Left hindlimb (tissue), 1 donor: ENCODE results near the gene NSF.
"Not testable (repeated sequence)": the region's sequence is repeated elsewhere in the genome, so short reads cannot be mapped to it uniquely, and the experiment has no call there.

Experiments
- DNase-seq: peaks from one replicate; pipeline ENCODE4 v3.0.0-alpha.2; 2018

The NSF gene

DNA sequence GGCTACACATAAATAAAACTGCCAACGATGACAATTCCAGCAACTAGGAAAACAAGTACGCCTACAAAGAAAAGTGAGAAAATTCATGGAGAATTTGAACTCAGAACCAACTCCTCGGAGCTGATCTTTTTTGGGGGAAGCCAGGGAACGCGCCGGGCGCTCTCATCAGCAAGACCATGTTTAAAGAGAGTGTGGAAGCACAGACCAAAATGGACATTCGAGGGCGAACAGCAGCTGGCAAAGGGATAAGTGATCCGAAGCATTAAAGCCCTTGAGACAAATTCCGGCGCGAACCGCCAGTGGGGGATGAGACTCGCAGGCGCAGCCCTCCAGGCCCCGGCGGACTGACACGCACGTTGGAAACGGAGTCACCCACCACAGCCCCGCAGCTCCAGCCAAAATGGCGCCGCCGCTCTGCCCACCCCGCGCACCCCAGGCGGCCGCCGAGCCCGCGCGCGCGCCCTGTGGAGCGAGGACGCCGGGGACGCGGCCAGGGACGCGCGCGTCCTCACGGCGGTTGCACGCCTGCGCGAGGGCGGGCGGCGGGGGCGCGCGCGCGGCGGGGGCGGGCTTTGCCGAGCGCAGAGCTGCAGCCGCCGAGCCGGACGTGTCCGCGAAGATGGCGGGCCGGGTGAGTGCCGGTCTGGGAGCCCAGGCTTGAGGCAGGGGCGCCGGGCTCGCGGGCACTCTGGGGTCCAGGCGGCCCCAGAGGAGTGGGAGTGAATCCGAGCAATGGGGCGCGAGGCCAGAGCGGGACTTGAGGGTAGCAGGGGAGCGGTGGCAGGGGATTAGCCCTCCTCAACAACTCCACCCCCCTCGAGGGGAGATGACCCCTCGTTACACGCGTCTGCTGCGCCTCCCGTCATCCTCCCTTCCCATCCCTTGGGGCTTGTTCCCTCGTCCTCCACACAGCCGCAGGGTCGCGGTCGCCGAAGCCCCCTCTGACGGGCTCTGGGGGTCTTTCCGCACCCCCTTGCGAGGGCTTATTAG, at the start of gene NSF:
Gene NSF (plus strand): TSS at position 513 of the 990 bp plus-strand sequence. CDS start 107 bp downstream, at position 620.
- DNase-seq = not testable (repeated sequence)

DNA sequence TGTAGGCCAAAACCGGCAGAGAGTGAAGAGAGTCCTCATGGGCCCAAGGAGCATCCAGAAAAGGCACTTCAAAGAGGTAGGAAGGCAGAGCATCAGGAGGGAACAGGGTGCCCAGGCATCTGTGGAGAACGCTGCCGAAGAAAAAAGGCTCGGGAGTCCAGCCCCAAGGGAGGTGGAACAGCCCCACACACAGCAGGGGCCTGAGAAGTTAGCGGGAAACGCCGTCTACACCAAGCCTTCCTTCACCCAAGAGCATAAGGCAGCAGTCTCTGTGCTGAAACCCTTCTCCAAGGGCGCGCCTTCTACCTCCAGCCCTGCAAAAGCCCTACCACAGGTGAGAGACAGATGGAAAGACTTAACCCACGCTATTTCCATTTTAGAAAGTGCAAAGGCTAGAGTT, 41.9 kb upstream of the NSF start:
- DNase-seq = not testable (repeated sequence)

DNA sequence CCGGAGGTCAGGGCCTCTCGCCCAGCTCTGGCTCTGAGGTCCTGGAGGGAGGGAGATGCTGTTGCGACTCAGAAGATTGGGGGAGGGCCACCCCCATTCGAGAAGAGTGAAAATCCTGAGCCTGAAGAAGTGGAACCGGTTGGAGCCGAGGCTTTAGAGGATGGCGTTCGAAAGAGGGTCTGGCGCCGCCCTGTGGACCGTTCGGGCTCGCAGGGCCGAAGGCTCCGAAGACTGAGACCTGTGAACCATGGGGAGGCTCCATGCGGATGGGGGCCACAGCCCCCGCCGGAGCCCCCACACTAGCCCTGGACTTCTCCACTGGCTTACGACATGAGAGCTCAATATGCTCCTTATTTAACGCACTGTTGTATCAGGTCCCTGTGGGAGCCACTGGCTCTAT, 31.3 kb upstream of the NSF start:
- not testable (repeated sequence) for DNase-seq

DNA sequence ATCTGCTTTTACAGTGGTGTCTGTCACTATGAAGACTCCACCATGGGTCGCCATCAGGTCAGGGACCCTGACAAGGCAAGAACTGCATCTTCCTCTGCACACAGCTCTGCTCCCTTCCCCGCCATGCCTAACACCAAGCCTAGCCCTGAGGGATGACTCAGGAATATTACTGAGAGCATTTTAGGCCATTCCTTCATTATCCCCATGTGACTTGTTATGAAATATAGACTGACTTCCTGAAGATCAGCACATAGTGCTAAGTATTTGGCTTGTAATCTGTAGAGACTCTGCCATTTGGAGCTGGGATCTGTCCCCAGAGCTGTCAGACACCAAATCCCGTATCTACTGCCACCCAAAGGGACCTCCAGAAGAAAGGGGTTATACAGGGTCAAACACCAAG, 30.4 kb upstream of the NSF start:
- DNase-seq = not testable (repeated sequence)

DNA sequence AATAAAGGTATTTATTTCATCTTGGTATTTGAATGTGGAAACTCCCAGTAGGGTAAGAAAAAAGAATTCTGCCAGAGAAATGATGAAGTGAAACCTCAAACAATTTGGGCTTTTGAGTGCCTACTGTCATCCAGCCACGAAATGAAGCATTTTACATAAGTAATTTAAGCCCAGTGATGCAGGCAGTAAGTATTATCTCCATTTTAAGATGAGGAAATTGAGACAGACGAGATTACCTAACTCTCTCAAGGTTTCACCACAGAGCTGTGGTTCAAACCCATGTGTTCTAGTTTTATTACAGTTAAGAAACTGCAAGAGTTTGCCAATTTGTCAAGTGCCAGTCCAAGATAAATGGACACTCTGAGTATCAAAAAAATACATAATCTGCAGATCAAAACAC, 24.2 kb upstream of the NSF start:
- not testable (repeated sequence) for DNase-seq

DNA sequence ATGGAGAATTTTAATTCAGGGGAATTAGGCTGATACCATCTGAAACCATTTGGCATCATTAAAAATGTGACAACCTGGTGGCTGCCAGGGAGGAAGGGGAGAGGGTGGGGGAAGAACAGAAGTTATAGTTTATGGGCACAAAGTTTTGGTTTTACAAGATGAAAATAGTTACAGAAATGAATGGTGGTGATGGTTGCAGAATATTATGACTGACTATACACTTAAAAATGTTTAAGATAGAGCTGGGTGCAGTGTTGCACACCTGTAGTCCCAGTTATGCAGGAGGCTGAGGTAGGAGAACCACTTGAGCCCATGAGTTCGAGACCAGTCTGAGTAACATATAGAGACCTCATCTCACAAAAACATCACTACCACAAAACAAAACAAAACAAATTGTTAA, 23.5 kb upstream of the NSF start:
- not testable (repeated sequence) for DNase-seq

DNA sequence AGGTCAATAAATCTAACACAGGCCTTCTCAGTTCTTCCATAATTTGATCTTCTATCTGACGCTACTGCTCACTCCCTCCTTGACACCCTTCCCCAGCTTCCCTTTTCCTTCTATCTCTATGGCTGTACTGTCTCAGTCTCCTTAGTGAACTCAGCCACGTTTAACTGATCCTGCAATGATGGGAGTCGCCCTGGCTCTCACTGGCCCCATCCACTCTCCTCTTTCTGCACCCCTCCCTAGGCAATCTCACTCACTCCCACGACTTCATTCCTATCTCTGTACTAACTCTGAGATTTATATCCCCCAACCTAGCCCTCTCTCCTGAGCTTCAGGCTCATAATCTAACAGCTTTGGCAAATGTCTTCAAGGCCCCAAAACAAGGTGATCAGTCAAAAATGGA, 18.7 kb upstream of the NSF start:
- not testable (repeated sequence) for DNase-seq

DNA sequence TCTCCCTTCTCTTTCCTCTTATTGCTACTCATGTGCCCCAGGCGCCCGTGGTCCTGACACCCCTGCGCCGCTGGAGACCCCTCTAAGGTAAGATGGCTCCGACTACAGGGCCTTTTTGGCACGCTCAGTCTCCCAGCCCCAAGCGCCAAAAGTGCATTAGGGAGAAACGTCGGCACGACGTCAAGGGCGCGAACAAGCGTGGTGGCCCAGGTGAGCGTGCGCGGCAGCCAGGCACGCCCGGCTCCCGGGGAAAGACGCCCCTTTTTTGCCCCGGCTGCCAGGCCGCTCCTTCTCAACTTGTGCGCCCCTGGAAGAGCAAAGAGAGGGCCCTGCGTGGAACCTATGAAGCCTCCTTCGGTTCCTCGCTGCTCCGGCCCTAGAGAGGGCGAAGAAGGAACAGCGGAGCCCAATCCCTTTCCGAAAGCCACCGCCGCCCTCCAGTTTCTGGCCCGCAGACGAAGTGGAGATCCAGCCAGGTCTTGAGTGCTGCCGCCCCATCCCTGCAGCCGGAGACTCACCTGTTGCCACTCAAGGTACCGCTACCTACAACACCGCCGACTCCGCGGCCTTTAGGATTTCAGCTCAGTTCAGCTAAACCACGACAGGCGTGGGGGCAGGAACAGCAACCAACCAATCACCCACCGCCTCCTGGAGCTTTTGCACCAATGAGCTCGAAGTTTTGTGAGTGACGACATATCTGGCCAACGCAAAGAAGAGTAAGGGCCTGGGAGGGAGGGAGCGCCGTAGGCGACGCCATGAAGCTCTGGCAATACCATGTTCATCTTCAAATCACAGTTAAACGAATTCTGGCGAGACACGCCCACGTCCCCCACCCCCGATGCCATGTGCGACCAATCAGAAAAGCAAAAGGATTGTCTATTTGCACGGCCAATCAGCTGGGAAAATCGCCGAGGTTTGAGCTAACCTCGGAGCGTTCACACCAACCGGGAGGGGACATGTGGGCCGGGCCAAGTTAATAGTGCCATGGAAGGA, 11.1 kb upstream of the NSF start, which contains the start of gene ARL17A:
Gene ARL17A (minus strand): TSS at position 609 of the 993 bp plus-strand sequence. CDS start 3,369 bp downstream, outside the sequence.
- not testable (repeated sequence) for DNase-seq

DNA sequence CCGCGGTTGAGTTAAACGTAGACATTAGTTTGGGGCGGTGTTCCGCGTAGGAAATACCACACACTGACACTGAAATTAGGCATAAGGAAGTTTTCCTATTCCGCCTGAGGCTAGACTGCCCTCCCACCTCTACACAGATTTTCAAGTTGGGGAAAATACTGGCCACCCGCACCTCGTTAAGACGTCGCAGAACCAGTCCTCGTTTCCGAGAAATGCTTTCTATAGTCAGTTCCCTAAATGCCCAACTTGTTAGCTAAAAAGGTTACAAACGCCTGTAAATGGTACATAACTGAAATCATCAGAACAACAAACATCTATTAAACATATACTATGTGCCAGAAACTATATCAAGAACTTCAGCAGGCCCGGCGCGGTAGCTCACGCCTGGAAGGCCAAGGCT, 10.4 kb upstream of the NSF start:
- DNase-seq = not testable (repeated sequence)

DNA sequence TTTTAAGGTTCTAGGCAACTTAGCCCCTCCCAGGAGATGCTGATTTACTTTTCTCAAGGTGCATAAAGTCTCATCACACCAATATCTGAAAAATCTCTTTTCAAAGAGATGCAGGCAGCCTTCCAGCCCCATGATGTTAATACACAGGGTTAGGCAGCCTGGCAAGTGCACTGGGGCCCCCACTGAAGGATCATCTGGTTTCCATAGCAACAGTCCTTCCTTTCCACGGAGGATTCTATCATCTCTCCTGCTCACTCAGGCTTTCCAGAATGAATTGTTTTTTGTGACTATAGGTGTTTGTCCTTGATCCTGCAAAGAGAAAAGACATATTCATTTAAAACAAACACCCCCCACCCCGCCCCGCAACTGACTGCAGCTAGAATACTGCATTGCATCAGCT, 5.0 kb upstream of the NSF start:
- not testable (repeated sequence) for DNase-seq

DNA sequence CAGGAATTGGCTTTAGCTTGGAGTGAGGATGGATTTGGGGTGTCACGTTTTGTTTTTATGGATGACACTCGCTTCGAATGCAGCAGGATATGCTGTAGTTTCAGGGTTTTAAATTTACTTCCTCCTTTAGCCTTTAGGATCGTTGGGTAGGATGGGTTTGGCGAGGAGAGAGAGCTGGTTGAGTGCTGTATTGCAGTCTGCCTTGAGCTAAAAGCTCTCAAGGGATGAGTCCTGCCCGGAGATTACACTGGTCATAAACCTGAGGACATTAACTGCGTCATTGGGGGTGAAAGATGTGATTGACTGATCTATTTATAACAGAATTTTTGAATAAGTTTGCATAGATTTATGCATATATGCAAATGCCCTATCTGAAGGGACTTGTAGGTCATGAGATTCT, 863 bp downstream of the NSF start:
- not testable (repeated sequence) for DNase-seq

DNA sequence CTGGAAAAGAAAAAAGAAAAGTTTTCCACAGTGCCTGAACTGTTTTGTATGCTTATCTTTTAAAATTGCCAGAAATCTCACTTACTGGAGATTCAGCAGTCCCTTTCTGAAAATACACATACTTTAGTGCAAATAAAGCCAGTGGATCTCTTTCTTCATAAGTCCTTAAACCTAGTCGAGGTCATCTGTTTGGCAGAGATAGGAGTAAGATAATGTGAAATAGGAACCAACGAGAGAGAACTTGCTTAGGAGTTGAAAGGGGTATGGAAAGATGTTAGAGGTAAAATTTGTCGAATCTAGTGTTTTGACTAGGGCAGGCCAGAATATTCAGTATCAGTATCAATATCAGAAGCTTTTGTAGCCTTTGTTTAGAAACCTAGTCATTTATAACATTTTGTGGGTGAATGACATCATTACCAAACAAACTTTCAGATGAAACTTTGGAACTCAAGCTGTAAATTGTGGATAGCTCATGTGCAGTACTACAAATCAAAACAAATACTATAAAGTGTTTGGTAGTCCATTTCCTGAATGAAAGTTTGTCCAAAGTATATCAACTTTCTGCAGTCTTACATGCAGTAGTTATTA, 8.0 kb downstream of the NSF start:
- DNase-seq = not testable (repeated sequence)

DNA sequence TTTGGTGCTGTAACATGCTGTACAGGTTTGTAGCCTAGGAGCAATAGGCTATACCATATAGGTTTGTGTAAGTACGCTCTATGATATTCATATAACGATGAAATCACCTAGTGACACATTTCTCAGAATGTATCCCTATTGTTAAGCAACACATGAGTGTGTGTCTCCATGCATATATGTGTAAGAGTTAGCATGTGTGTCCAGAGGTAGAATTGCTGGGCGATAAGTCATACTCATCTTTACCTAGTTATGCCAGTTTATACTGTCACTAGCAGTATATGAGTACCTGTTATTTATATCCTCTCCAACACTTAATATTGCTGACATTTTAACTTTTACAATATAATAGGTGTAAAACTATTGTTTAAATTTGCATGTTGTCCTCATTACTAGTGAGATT, 10.3 kb downstream of the NSF start:
- DNase-seq = not testable (repeated sequence)

DNA sequence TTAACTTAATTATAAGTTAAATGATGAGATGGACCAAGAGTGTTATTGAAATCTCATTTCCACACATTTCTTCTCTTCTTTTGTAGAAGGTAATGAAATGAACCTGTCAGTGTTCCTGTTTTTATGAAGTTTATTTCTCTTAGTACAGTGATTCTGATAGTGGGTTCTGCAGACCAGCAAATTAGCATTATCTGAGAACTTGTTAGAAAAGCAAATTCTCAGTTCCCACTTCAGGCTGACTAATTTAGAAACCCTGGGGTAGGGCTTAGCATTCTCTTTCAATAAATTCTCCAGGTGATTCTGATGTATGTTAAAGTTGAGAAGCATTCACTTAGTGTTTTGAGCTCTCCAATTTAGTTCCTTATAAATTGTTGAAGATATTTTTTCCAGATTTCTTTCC, 12.7 kb downstream of the NSF start:
- DNase-seq = not testable (repeated sequence)

DNA sequence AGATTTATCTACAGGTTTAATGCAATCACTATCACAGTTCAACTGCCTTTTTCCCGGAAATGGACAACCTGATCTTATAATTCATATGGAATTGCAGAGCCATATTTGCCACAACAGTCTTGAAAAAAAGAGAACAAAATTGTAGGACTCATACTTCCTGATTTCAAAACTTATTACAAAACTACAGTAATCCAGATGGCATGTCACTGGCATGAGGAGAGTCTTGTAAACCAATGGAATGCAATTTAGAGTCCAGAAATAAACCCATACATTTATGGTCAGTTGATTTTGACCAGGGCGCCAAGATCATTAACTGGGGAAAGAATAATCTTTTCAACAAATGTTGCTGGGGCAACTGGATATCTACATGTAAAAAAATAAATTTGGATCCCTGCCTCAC, 20.8 kb downstream of the NSF start:
- DNase-seq = not testable (repeated sequence)

DNA sequence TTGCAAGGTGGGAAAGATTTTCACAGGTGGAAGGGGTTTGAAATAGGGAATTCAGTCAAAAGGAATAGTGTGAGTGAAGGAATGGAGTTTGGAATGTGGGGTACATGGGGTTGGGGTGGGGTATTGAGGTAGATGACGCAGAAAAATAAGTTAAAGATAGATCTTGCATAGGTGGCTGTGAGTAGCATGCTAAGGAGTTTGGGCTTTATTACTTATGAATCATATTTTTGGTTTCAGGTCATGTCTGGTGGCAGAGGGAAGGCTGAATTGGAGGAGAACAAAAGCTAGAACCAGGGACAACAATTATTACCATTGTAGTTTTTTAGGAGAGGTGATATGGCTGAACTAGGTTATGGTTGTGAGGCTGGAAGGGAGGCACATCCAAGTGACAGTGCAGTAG, 23.4 kb downstream of the NSF start:
- not testable (repeated sequence) for DNase-seq

DNA sequence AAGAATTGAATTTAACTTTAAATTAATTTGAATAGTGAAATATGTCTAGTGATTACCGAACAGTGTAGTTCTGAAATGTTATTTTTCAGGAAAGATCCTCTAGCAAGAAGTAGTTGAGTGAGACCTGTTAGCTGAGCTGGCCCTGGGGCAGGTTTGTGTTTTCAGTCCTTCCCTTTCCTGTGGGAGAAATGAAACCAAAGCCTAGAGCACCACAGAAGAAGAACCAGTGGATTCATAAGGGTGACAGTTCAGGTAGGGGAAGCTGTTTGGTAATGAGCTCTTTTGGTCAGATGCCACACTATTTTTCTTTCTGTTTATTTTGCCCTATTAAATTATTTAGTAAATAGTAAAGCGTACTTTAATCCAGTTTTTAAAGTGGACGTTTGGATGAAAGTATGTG, 26.7 kb downstream of the NSF start:
- DNase-seq = not testable (repeated sequence)

DNA sequence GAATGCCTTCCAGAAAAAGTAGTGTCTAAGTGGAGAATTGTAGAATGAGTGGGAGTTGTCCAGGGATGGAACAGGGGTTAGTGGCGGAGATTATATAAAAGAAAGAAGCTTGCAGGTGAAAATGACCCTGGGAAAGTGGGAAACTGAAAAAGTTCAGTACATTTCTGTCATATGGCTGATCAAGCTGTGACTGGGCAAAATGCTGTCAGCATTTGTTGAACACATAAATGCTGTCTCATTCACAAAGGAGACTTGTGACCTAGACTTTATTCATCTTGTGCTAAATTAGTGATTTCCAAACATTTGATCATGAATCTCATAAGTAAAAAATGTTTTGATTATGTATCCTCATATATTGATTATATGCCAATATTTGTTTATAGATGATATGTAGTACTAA, 28.5 kb downstream of the NSF start:
- not testable (repeated sequence) for DNase-seq

DNA sequence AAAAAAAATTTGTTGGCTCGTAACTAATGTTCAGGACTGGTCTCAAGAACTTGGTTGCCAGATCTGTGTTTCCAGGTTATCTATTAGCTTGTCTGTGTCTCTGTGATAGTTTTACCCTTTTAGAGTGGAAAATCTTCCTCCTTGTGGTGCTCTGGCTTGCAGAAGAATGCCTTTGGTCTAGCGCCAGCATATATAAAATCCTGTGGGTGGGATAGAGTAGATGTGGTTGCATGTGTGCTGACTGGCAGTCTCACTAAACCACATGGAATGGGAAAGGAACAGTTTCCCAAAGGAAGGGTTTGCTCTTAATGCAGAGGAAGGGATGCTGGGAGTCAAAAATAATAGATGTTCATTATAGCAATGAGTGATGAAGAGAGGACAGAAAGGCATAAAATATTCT, 33.3 kb downstream of the NSF start:
- not testable (repeated sequence) for DNase-seq

DNA sequence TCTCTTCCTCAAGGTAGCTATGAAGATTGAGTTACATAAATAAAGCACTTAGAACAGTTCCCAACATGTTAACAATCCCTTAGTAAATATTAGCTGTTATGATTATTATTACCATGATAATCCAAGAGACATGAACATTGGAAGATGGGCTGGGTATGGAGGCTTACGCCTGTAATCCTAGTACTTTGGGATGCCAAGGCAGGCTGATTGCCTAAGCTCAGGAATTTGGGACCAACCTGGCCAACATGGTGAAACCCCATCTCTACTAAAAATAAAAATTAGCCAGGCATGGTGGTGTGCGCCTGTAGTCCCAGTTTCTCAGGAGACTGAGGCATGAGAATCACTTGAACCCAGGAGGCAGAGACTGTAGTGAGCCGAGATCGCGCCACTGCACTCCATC, 34.3 kb downstream of the NSF start:
- not testable (repeated sequence) for DNase-seq

DNA sequence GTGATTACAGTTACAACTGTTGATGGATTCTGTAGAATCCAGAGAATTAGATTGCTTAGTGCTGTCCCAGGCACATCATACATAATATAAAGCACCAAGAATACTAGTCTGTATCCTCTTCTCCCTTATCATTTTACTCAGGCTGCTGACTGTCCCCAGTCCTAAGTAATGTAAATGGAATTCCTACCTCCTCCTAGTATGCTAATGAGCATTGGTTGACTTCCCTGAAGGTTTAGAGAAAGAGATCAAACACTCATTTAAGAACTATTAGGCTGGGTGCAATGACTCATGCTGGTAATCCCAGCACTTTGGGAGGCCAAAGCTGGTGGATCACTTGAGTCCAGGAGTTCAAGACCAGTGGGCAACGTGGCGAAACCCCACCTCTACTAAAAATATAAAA, 37.0 kb downstream of the NSF start:
- not testable (repeated sequence) for DNase-seq

DNA sequence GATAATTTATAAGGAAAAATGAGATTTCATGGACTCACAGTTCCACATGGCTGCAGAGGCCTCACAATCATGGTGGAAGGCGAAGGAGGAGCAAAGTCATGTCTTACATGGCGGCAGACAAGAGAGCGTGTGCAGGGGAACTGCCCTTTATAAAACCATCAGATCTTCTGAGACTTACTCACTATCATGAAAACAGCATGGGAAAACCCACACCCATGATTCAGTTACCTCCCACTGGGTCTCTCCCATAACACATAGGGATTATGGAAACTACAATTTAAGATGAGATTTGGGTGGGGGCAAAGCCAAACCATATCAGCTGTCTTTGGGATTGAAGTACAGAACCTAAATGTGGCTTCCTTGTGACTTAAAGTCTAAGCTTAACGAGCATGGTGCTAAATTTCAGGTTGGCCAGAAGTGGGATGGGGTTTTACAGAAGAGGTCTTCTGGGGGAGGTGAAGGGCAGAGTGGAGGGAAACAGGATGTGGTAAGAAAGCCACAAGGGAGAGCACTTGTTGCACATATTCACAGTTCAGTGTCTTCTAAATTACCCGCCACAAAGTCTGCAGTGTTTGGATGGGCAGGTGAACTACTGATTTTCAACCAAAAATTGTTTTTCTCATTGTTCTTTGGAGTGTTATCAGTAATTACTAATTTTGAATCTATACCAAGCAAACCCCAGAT, 38.4 kb downstream of the NSF start:
- DNase-seq = not testable (repeated sequence)
